Liver (tissue), 3 donors: Measurements from ENCODE around the gene CAMK1D.
"Not testable (repeated sequence)": the region's sequence is repeated elsewhere in the genome, so short reads cannot be mapped to it uniquely, and the experiment has no call there.

Source experiments
- EGR1 ChIP-seq, 2 donors: IDR thresholded peaks; 2 replicates each; pipeline ENCODE4 v1.6.1; 2016 to 2018; ENCODE audit warnings: antibody characterized with exemption in 2 of 2, low read depth in 2 of 2
- JUND ChIP-seq, 2 donors: IDR thresholded peaks; 2 replicates each; pipeline ENCODE4 v1.6.1; 2016; ENCODE audit warnings: antibody characterized with exemption in 2 of 2
- RAD21 ChIP-seq, 2 donors: IDR thresholded peaks; 2 replicates each; pipeline ENCODE4 v1.6.1; 2016; ENCODE audit warnings: antibody characterized with exemption in 2 of 2, mild to moderate bottlenecking in 2 of 2
- YY1 ChIP-seq: IDR thresholded peaks from 2 replicates; pipeline ENCODE4 v1.6.1; 2016; ENCODE audit warnings: antibody characterized with exemption, mild to moderate bottlenecking
- TF ChIP-seq, protein P1 (sequence below): fragments of 150-350 bp; IDR thresholded peaks from 2 replicates; pipeline ENCODE4 v1.5.1; 2017; ENCODE audit warnings: improper control_type of control experiment, low read depth, low read length; ENCODE audit not compliant: missing input control
- TF ChIP-seq, protein P2 (sequence below): IDR thresholded peaks from 2 replicates; pipeline ENCODE4 v1.6.1; 2016; ENCODE audit warnings: antibody characterized with exemption
- TF ChIP-seq, protein P3 (sequence below): IDR thresholded peaks from 2 replicates; pipeline ENCODE4 v1.6.1; 2016; ENCODE audit warnings: antibody characterized with exemption, mild to moderate bottlenecking
- donor health status: healthy.
- donor health status: healthy.

DNA sequence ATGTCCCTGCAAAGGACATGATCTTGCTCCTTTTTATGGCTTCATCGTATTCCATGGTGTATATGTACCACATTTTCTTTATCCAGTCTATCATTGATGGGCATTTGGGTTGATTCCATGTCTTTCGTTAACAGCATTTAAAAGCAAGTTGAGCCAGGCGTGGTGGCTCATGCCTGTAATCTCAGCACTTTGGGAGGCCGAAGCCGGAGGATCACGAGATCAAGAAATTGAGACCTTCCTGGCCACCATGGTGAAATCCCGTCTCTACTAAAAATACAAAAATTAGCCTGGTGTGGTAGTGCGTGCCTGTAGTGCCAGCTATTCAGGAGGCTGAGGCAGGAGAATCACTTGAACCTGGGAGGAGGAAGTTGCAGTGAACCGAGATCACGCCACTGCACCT, 147.7 kb downstream of the CAMK1D start:
- TF ChIP-seq, protein P1, sequence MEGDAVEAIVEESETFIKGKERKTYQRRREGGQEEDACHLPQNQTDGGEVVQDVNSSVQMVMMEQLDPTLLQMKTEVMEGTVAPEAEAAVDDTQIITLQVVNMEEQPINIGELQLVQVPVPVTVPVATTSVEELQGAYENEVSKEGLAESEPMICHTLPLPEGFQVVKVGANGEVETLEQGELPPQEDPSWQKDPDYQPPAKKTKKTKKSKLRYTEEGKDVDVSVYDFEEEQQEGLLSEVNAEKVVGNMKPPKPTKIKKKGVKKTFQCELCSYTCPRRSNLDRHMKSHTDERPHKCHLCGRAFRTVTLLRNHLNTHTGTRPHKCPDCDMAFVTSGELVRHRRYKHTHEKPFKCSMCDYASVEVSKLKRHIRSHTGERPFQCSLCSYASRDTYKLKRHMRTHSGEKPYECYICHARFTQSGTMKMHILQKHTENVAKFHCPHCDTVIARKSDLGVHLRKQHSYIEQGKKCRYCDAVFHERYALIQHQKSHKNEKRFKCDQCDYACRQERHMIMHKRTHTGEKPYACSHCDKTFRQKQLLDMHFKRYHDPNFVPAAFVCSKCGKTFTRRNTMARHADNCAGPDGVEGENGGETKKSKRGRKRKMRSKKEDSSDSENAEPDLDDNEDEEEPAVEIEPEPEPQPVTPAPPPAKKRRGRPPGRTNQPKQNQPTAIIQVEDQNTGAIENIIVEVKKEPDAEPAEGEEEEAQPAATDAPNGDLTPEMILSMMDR, result not testable (repeated sequence)
- TF ChIP-seq, protein P2, sequence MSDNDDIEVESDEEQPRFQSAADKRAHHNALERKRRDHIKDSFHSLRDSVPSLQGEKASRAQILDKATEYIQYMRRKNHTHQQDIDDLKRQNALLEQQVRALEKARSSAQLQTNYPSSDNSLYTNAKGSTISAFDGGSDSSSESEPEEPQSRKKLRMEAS, result not testable (repeated sequence)
- not testable (repeated sequence) for TF ChIP-seq JUND (IDR thresholded peaks at IDR 0.05); EGR1 (IDR thresholded peaks at IDR 0.05; ENCODE audit: low read depth in 2 of 2); RAD21 (IDR thresholded peaks at IDR 0.05); YY1
- TF ChIP-seq, protein P3, sequence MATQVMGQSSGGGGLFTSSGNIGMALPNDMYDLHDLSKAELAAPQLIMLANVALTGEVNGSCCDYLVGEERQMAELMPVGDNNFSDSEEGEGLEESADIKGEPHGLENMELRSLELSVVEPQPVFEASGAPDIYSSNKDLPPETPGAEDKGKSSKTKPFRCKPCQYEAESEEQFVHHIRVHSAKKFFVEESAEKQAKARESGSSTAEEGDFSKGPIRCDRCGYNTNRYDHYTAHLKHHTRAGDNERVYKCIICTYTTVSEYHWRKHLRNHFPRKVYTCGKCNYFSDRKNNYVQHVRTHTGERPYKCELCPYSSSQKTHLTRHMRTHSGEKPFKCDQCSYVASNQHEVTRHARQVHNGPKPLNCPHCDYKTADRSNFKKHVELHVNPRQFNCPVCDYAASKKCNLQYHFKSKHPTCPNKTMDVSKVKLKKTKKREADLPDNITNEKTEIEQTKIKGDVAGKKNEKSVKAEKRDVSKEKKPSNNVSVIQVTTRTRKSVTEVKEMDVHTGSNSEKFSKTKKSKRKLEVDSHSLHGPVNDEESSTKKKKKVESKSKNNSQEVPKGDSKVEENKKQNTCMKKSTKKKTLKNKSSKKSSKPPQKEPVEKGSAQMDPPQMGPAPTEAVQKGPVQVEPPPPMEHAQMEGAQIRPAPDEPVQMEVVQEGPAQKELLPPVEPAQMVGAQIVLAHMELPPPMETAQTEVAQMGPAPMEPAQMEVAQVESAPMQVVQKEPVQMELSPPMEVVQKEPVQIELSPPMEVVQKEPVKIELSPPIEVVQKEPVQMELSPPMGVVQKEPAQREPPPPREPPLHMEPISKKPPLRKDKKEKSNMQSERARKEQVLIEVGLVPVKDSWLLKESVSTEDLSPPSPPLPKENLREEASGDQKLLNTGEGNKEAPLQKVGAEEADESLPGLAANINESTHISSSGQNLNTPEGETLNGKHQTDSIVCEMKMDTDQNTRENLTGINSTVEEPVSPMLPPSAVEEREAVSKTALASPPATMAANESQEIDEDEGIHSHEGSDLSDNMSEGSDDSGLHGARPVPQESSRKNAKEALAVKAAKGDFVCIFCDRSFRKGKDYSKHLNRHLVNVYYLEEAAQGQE, result not testable (repeated sequence)
